Cardiac fibroblast (primary cell): Measurements from ENCODE around the gene CYTH1.

ENCODE experiments used
- DNase-seq, 2 donors: peaks; one replicate each; pipeline versions ENCODE4 v3.0.0 to v3.0.0-alpha.2; 2010; ENCODE audit warnings: low read depth in 2 of 2
- H3K4me3 ChIP-seq, 2 donors: replicated peaks in 1 of 2; 1 replicate in 1 of 2; 2 replicates in 1 of 2; pipeline ENCODE4 v1.5.1; 2011; ENCODE audit warnings: low read depth in 2 of 2, low read length in 2 of 2, mild to moderate bottlenecking in 2 of 2, moderate library complexity in 1 of 2
- TF ChIP-seq, protein P1 (sequence below): IDR thresholded peaks from one replicate; pipeline ENCODE4 v1.5.1; 2011; ENCODE audit warnings: low read depth, mild to moderate bottlenecking, low read length, inconsistent platforms

The CYTH1 gene

DNA sequence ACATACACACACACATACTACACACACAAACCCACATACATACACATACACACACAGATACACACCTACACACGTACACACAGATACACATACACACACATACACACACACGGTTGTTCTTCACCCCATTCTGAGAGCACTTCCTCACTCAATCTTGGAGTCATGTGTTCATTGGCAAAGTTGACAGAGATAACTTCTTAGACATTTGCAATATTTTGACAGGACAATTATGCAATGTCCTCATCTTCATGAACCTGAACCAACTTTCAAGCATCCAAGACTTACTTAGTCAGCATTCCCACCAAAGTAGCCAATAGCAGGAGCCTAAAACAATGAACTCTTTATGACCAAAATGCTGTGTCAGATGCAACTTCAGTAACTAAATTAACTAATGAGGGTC is 127.7 kb downstream of the CYTH1 start:
- H3K4me3 ChIP-seq: no peak overlapping the region
- TF ChIP-seq, protein P1, sequence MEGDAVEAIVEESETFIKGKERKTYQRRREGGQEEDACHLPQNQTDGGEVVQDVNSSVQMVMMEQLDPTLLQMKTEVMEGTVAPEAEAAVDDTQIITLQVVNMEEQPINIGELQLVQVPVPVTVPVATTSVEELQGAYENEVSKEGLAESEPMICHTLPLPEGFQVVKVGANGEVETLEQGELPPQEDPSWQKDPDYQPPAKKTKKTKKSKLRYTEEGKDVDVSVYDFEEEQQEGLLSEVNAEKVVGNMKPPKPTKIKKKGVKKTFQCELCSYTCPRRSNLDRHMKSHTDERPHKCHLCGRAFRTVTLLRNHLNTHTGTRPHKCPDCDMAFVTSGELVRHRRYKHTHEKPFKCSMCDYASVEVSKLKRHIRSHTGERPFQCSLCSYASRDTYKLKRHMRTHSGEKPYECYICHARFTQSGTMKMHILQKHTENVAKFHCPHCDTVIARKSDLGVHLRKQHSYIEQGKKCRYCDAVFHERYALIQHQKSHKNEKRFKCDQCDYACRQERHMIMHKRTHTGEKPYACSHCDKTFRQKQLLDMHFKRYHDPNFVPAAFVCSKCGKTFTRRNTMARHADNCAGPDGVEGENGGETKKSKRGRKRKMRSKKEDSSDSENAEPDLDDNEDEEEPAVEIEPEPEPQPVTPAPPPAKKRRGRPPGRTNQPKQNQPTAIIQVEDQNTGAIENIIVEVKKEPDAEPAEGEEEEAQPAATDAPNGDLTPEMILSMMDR: no peak
- DNase-seq: no peak

- H3K4me3 ChIP-seq: no peak overlapping the region
- DNase-seq: peak; percentile 60 to 81
- TF ChIP-seq, protein P1: no peak
These were observed 128.7 kb downstream of the CYTH1 start for GRCh38 chr17:78653382-78653781.

GRCh38 chr17:78652913-78653312 is 129.2 kb downstream of the CYTH1 start:
- DNase-seq: no peak
- TF ChIP-seq, protein P1: no peak
- no peak overlapping the region for H3K4me3 ChIP-seq

DNA sequence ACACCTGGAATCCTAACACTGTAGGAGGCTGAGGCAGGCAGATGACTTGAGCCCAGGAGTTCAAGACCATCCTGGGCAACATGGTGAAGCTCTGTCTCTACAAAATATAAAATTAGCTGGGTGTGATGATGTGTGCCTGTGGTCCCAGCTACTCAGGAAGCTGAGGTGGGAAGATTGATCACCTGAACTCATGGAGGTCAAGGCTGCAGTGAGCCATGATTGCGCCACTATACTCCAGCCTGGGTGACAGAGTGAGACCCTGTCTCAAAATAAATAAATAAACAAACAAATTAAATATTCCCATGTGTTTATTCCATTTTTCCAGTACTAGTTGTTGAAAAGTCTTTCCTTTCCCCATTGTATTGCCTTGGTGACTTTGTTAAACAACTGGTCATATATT is 130.0 kb downstream of the CYTH1 start:
- TF ChIP-seq, protein P1: no peak
- DNase-seq: no peak
- no peak overlapping the region for H3K4me3 ChIP-seq

GRCh38 chr17:78651554-78651953 is 130.5 kb downstream of the CYTH1 start:
- DNase-seq: peak in 1 of 2 donors; percentile 43
- TF ChIP-seq, protein P1: no peak
- H3K4me3 ChIP-seq: no peak overlapping the region

GRCh38 chr17:78650093-78650715 is 131.9 kb downstream of the CYTH1 start:
- no peak overlapping the region for H3K4me3 ChIP-seq
- TF ChIP-seq, protein P1: no peak
- no peak for DNase-seq

DNA sequence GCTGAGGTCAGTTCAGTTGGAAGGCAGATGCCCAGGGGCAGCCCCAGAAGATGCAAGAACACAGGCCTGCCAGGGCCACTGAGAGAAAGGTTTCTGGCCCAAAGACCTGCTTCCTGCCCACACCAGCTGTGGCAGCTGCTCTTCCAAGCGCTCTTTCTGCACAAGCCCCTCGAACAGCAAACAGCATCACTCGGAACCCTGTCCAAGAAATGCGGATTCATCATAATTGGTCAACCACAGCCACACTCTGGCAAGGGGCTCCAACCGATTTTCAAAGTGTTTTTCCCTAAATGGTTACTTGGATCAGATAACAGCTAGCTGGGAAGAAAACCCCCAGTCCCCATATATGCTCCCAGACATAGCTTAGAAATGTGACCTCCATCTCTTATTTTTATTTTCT is 133.8 kb downstream of the CYTH1 start:
- TF ChIP-seq, protein P1: no peak
- H3K4me3 ChIP-seq: no peak overlapping the region
- no peak for DNase-seq
